Measurements from ENCODE around the gene UBR3.

Gene UBR3

DNA sequence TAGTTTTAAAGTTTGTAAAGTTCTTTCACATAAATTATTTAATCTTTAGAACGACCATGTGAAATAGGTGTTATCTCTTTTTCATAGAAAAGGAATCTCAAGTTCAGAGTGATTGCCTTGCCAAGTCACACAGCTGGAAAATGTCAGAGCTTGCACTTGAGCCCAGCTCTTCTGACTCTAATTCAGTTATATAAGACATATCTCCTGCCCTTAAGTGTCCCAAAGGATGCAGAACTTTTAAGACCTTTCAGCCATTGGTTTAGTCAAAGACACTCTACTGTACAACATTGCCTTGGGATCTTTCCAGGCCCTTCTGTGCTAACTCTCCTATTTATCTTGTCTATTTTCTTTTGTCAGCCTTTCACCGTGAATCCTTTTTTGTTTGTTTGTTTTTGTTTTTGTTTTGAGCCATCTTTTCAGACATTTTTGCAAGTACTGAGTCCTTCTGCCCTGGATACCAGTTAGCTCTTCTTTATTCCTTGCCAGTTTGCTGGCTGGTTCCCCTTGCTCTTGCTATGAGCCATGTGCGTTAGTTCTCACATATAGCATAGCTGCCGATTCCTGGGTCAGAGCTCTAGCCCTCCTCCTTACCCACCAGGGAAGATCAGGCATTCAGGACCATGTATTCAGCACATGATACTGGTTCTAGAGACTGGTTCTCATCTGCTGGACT lies 190.7 kb downstream of the UBR3 start:
- TF ChIP-seq, protein P1, sequence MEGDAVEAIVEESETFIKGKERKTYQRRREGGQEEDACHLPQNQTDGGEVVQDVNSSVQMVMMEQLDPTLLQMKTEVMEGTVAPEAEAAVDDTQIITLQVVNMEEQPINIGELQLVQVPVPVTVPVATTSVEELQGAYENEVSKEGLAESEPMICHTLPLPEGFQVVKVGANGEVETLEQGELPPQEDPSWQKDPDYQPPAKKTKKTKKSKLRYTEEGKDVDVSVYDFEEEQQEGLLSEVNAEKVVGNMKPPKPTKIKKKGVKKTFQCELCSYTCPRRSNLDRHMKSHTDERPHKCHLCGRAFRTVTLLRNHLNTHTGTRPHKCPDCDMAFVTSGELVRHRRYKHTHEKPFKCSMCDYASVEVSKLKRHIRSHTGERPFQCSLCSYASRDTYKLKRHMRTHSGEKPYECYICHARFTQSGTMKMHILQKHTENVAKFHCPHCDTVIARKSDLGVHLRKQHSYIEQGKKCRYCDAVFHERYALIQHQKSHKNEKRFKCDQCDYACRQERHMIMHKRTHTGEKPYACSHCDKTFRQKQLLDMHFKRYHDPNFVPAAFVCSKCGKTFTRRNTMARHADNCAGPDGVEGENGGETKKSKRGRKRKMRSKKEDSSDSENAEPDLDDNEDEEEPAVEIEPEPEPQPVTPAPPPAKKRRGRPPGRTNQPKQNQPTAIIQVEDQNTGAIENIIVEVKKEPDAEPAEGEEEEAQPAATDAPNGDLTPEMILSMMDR (IDR thresholded peaks at IDR 0.05; ENCODE audit: extremely low read depth, missing control alignments) = no peak
- no peak for DNase-seq (ENCODE audit: low spot score)

DNA sequence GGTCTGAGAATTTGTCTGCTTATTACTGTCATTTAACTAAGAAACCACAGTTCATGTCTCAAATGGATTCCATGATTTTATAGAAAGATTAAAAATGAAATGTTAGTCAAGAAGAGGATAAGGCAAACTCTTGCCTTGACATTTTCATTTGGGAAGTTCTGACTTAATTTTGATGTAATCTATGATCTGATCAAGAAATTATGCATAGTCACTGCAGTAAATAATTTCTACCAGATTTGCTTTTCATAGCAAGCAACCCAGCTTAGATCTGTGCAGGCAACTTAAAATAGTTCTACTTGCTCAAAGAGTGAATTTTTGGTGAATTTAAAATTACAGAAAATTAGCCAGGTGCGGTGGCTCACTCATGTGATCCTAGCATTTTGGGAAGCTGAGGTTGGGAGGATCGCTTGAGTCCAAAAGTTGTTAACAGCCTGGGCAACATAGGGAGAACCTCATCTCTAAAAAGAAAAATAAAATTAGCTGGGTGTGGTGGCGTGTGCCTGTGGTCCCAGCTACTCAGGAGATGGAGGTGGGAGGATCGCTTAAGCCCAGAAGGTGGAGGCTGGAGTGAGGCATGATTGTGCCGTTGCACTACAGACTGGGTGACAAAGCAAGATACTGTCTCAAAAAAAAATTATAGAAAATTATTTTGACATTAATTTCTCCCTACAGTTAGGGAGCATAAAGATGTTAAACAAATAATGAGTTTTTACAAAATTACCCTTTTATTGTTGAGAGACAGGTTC lies 192.0 kb downstream of the UBR3 start:
- TF ChIP-seq, protein P1 (IDR thresholded peaks at IDR 0.05; ENCODE audit: extremely low read depth, missing control alignments) = no peak
- no peak for DNase-seq (ENCODE audit: low spot score)

DNA sequence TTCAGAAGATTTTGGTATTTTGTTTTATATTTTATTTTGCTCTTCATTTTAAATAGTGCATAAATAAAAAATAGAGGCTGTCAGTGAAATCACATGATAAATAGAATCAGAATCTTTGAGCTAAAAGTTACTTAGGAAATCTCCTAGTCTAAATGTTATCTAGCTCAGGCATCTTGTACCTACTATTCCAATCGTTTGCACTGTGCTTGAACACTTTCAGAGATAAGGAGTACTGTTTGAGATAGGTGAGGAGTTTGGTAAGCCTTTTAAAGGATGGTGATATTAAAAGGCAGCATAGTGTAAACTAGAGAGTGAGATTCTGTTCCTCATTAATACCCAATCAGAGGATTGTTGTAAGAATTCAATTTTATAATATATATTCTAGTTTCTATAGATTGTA lies 193.5 kb downstream of the UBR3 start:
- TF ChIP-seq, protein P1 (IDR thresholded peaks at IDR 0.05; ENCODE audit: extremely low read depth, missing control alignments) = no peak
- DNase-seq (ENCODE audit: low spot score) = no peak

DNA sequence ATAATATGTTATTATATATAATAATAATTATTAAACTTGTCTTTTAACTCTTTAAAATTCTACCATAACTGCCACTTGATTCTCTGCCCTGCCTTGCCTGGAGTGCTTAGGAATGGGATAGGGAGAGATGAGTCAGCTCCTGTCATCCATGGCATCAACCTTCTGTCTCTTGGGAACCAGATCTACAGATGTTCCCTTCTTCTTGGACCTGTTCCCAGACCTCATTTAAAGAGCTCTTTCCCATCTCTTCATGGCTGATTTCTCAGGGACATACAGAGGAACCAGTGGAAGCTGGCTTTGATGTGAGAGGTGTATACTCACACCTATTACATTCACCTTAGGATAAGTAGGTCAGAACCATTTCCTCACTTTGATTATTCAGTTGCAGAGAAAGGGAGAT lies 195.4 kb downstream of the UBR3 start:
- TF ChIP-seq, protein P1 (IDR thresholded peaks at IDR 0.05; ENCODE audit: extremely low read depth, missing control alignments) = no peak
- DNase-seq (ENCODE audit: low spot score) = no peak

DNA sequence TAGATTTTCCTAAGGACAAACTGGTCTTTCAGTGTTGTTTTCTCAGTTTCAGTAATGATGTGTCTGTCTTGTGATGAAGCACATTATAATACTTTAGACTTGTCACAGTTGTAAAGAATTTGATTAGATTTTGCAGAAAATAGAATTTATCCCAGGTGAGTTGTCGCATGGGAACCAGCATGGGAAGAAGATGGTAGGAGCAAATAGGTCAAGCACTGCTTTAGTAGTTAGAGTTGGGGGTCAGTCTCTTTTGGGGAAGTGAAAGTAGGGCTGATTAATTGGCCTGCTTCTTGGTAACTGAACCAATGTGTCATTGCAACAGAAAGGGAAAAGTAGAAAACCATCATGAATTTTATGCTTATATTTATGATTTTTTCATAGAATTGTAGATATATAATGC lies 197.5 kb downstream of the UBR3 start:
- peak; percentile 40 for DNase-seq (ENCODE audit: low spot score)
- TF ChIP-seq, protein P1 (IDR thresholded peaks at IDR 0.05; ENCODE audit: extremely low read depth, missing control alignments) = no peak

DNA sequence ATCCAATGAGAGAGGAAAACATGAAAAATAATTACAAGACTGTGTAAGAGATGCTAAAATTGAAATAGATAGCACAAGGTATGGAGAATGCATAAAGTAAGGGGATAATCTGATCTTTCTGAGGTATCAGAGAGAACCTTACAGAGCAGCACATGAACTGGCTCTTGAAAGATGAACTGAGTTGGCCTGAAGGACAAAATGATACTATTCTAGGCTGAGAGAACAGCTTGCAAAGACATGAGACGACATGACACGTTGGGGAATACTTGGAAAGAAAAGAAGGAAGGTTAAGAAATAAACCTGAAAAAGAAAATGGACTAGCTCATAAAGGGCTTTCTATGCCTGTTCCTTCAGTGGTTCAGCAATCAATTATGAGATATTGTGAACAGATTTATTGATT lies 198.0 kb downstream of the UBR3 start:
- no peak for DNase-seq (ENCODE audit: low spot score)
- TF ChIP-seq, protein P1 (IDR thresholded peaks at IDR 0.05; ENCODE audit: extremely low read depth, missing control alignments) = no peak

DNA sequence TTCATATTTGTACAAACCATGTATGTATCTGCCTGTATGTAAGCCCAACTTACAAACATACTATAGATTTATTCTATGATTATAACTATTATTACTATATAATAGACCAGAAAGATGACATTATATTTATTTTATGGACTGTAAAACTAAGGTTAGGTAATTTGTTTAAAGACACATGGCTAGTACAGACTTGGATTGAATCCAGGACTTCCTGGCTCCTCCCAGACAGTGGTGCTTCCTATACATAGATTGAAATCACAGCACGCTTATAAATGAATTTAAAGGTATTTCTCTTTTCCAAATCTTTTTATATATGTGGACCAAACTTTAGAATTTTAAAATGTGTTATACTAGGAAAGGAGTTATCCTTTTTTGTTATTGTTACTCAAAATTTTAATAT lies 199.1 kb downstream of the UBR3 start:
- no peak for DNase-seq (ENCODE audit: low spot score)
- TF ChIP-seq, protein P1 (IDR thresholded peaks at IDR 0.05; ENCODE audit: extremely low read depth, missing control alignments) = no peak

Data from GM20000 (cell line).